Erythroblast (primary cell): ENCODE results near the gene PPP2R5C.
"Not testable (repeated sequence)": the region's sequence is repeated elsewhere in the genome, so short reads cannot be mapped to it uniquely, and the experiment has no call there.

Experiments
- DNase-seq, 2 experiments: peaks; one replicate each; lab custom pipeline; 2025; lab: John Stamatoyannopoulos, UW
- GATA1 ChIP-seq: IDR thresholded peaks from 2 replicates; pipeline ENCODE4 v1.6.1; 2011; ENCODE audit warnings: low read depth, mild to moderate bottlenecking, control low read depth, low read length, moderate library complexity
- POLR2A ChIP-seq: IDR thresholded peaks from 2 replicates; pipeline ENCODE4 v1.6.1; 2011; ENCODE audit warnings: mild to moderate bottlenecking, low read length

Gene PPP2R5C

GRCh38 chr14:101719708-101720107 lies 41.8 kb upstream of the PPP2R5C start:
- DNase-seq = no peak
- TF ChIP-seq GATA1 (no peak), POLR2A (no peak)

- no peak for TF ChIP-seq POLR2A
- no peak for DNase-seq
These were observed 40.4 kb upstream of the PPP2R5C start for GRCh38 chr14:101721111-101721510.

GRCh38 chr14:101721951-101722661 lies 39.4 kb upstream of the PPP2R5C start:
- TF ChIP-seq GATA1 (no peak), POLR2A (no peak)
- DNase-seq = peak in 1 of 2 experiments; percentile 17

- TF ChIP-seq POLR2A (no peak), GATA1 (no peak)
These were observed 38.4 kb upstream of the PPP2R5C start for GRCh38 chr14:101723061-101723595.

GRCh38 chr14:101725652-101726051 lies 35.9 kb upstream of the PPP2R5C start:
- DNase-seq = not testable (repeated sequence)

More at GRCh38 chr14:101723061-101723595, 38.4 kb upstream of the PPP2R5C start:
- no peak for DNase-seq

GRCh38 chr14:101726295-101726953 lies 35.1 kb upstream of the PPP2R5C start:
- no peak for TF ChIP-seq GATA1
- no peak for TF ChIP-seq POLR2A
- DNase-seq = no peak

- no peak for TF ChIP-seq GATA1
- TF ChIP-seq POLR2A = no peak
- DNase-seq = no peak
These were observed 34.6 kb upstream of the PPP2R5C start for GRCh38 chr14:101726954-101727302.

GRCh38 chr14:101727611-101728366 lies 33.7 kb upstream of the PPP2R5C start:
- no peak for DNase-seq
- no peak for TF ChIP-seq POLR2A
- TF ChIP-seq GATA1 = no peak

GRCh38 chr14:101728367-101728742 lies 33.2 kb upstream of the PPP2R5C start:
- DNase-seq = no peak
- TF ChIP-seq POLR2A (no peak), GATA1 (no peak)

- TF ChIP-seq POLR2A = no peak
- TF ChIP-seq GATA1 = no peak
- no peak for DNase-seq
These were observed 32.1 kb upstream of the PPP2R5C start for GRCh38 chr14:101729382-101729781.

- not testable (repeated sequence) for DNase-seq
These were observed 31.4 kb upstream of the PPP2R5C start for GRCh38 chr14:101730157-101730556.

- TF ChIP-seq GATA1 = no peak
- TF ChIP-seq POLR2A = no peak
- no peak for DNase-seq
These were observed 30.8 kb upstream of the PPP2R5C start for GRCh38 chr14:101730626-101731186.

GRCh38 chr14:101731187-101732080 lies 30.1 kb upstream of the PPP2R5C start:
- DNase-seq = no peak
- no peak for TF ChIP-seq GATA1
- TF ChIP-seq POLR2A = no peak

GRCh38 chr14:101732118-101732517 lies 29.4 kb upstream of the PPP2R5C start:
- TF ChIP-seq POLR2A (no peak), GATA1 (no peak)
- DNase-seq = no peak
